GM23338 (cell line): ENCODE results near the gene TMEM11. TPM values are rescaled to one million over a fixed set of nuclear protein-coding genes. Genes with fewer than 3 reads are reported as not detected.

Experiments
- EZH2 ChIP-seq: fragments of 200-600 bp; sonication (generic); IDR thresholded peaks from one replicate; pipeline ENCODE4 v1.8.0; 2017; ENCODE audit warnings: antibody characterized with exemption, mild to moderate bottlenecking, low read depth; ENCODE audit not compliant: unreplicated experiment
- EZH2phosphoT487 ChIP-seq: fragments of 200-600 bp; sonication (generic); IDR thresholded peaks from one replicate; pipeline ENCODE4 v1.8.1; 2018; ENCODE audit warnings: antibody characterized with exemption; ENCODE audit not compliant: unreplicated experiment
- JUNB ChIP-seq: IDR thresholded peaks from one replicate; pipeline ENCODE4 v1.6.1; 2016; ENCODE audit warnings: antibody characterized with exemption; ENCODE audit not compliant: unreplicated experiment
- POLR2AphosphoS5 ChIP-seq: IDR thresholded peaks from 2 replicates; pipeline ENCODE4 v1.6.1; 2016; ENCODE audit warnings: antibody characterized with exemption, low read depth
- STAT1 ChIP-seq: IDR thresholded peaks from one replicate; pipeline ENCODE4 v1.6.1; 2016; ENCODE audit warnings: antibody characterized with exemption; ENCODE audit not compliant: unreplicated experiment
- ZNF114 ChIP-seq: fragments of 250-450 bp; sonication (Bioruptor Pico); IDR thresholded peaks from 2 replicates; pipeline ENCODE4 v1.5.0; 2020; ENCODE audit warnings: mild to moderate bottlenecking, moderate library complexity
- ZNF462 ChIP-seq: fragments of 250-450 bp; sonication (Bioruptor Pico); IDR thresholded peaks from 2 replicates; pipeline ENCODE4 v1.5.0; 2020; ENCODE audit warnings: mild to moderate bottlenecking, moderate library complexity
- polyA plus RNA-seq: library from polyadenylated mRNA; unstranded; fragments of >200 nt; fragmentation: Nextera tagmentation; extraction: Ambion mirVana; gene quantifications from 2 replicates; pipeline ENCODE4 v1.2.1, GENCODE V29; 2016
- total RNA-seq: library from RNA; depleted of rRNA; stranded (reverse); fragments of >200 nt; shearing (Covaris generic); gene quantifications from 2 replicates; pipeline ENCODE4 v1.2.3, GENCODE V29; 2014
- TF ChIP-seq, protein P1 (sequence below): IDR thresholded peaks from 2 replicates; pipeline ENCODE4 v1.6.1; 2016; ENCODE audit warnings: antibody characterized with exemption
- TF ChIP-seq, protein P2 (sequence below): IDR thresholded peaks from one replicate; pipeline ENCODE4 v1.6.1; 2018; ENCODE audit warnings: antibody characterized with exemption; ENCODE audit not compliant: unreplicated experiment

The TMEM11 gene
- total and polyA plus RNA-seq, 2 experiments from 2014 or later: 38.5 to 90.2 TPM

- no peak for TF ChIP-seq ZNF462 (CRISPR knock-in tag)
- TF ChIP-seq EZH2: no peak
- TF ChIP-seq, protein P1, sequence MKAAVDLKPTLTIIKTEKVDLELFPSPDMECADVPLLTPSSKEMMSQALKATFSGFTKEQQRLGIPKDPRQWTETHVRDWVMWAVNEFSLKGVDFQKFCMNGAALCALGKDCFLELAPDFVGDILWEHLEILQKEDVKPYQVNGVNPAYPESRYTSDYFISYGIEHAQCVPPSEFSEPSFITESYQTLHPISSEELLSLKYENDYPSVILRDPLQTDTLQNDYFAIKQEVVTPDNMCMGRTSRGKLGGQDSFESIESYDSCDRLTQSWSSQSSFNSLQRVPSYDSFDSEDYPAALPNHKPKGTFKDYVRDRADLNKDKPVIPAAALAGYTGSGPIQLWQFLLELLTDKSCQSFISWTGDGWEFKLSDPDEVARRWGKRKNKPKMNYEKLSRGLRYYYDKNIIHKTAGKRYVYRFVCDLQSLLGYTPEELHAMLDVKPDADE: no peak
- TF ChIP-seq JUNB: no peak
- TF ChIP-seq ZNF114 (CRISPR knock-in tag): no peak
- TF ChIP-seq STAT1: no peak
- TF ChIP-seq, protein P2, sequence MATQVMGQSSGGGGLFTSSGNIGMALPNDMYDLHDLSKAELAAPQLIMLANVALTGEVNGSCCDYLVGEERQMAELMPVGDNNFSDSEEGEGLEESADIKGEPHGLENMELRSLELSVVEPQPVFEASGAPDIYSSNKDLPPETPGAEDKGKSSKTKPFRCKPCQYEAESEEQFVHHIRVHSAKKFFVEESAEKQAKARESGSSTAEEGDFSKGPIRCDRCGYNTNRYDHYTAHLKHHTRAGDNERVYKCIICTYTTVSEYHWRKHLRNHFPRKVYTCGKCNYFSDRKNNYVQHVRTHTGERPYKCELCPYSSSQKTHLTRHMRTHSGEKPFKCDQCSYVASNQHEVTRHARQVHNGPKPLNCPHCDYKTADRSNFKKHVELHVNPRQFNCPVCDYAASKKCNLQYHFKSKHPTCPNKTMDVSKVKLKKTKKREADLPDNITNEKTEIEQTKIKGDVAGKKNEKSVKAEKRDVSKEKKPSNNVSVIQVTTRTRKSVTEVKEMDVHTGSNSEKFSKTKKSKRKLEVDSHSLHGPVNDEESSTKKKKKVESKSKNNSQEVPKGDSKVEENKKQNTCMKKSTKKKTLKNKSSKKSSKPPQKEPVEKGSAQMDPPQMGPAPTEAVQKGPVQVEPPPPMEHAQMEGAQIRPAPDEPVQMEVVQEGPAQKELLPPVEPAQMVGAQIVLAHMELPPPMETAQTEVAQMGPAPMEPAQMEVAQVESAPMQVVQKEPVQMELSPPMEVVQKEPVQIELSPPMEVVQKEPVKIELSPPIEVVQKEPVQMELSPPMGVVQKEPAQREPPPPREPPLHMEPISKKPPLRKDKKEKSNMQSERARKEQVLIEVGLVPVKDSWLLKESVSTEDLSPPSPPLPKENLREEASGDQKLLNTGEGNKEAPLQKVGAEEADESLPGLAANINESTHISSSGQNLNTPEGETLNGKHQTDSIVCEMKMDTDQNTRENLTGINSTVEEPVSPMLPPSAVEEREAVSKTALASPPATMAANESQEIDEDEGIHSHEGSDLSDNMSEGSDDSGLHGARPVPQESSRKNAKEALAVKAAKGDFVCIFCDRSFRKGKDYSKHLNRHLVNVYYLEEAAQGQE: no peak
- TF ChIP-seq EZH2phosphoT487: no peak
- no peak for TF ChIP-seq POLR2AphosphoS5
Observed at GRCh38 chr17:21212826-21213637, 929 bp downstream of the TMEM11 start (continued).
